Mucosa of descending colon (tissue), 3 donors: ENCODE results near the gene COTL1. TPM values are rescaled to one million over a fixed set of nuclear protein-coding genes. Genes with fewer than 3 reads are reported as not detected.
A peak's percentile ranks its signal among the peaks of the same experiment; 100 is the strongest.

Source experiments
- ATAC-seq: fragments of 200-7000 bp; cut with Tn5 transposase; one replicate; pipeline ENCODE4 v1.9.1; 2020; ENCODE audit warnings: mild to moderate bottlenecking, moderate library complexity
- DNase-seq, 3 donors: peaks; one replicate each; pipeline ENCODE4 v3.0.0-alpha.2; 2020
- H3K36me3 ChIP-seq: fragments of 200-600 bp; one replicate; pipeline ENCODE4 v1.8.0; 2021; ENCODE audit warnings: low read depth, mild to moderate bottlenecking
- H3K4me1 ChIP-seq: fragments of 200-600 bp; one replicate; pipeline ENCODE4 v1.8.0; 2021; ENCODE audit warnings: low read depth, mild to moderate bottlenecking
- H3K4me3 ChIP-seq: fragments of 200-600 bp; one replicate; pipeline ENCODE4 v1.8.0; 2021; ENCODE audit warnings: mild to moderate bottlenecking
- H3K9me3 ChIP-seq: fragments of 200-600 bp; one replicate; pipeline ENCODE4 v1.8.0; 2021; ENCODE audit warnings: mild to moderate bottlenecking
- CTCF ChIP-seq: fragments of 200-600 bp; IDR thresholded peaks from one replicate; pipeline ENCODE4 v1.8.0; 2022; ENCODE audit warnings: antibody characterized with exemption, mild to moderate bottlenecking
- intact Hi-C, 2 donors: fragments of 100-400 bp; cut with DNase I in 1 of 2; cut with micrococcal nuclease in 1 of 2; formaldehyde crosslinking; loops; one replicate each; pipeline versions ENCODE4 v1.11.0 to v1.11.1; 2022; cut with DNase I, micrococcal nuclease
- total RNA-seq, 3 donors: library from RNA; stranded (reverse); fragmentation: NEBNext Ultra II Directional in 2 of 3; extraction: Animal tissue kit (Norgen Biotek cat#: 25700) in 2 of 3; gene quantifications; one replicate each; pipeline versions ENCODE4 v1.2.1 to v1.2.4, GENCODE V29; 2021 to 2023
- donor health status: DM: no; HTN: no; CAD: no; lungs with moderate emphysema.
- donor health status: DM: no; HTN: no; CAD: no.
- donor health status: DM: no; HTN: yes; CAD: no.

Gene COTL1
- total RNA-seq, 3 donors from 2014 or later, result 52.8 to 120 (median 56.8) TPM

- DNase-seq (peak; percentile 44 to 80 (median 74)), ATAC-seq (peak; percentile 58)
- TF ChIP-seq CTCF, result no peak
- H3K4me3 ChIP-seq, result peak overlapping the region; percentile 63
- no peaks in the 10 kb centered on the region for H3K9me3 ChIP-seq
- no peaks in the 10 kb centered on the region for H3K36me3 ChIP-seq
- intact Hi-C loops, result no loop called here
- H3K4me1 ChIP-seq, result peaks cover 13% of the 10 kb centered on the region
These were observed 662 bp downstream of the COTL1 start for GRCh38 chr16:84617041-84617790.

GRCh38 chr16:84616515-84616914 lies 1.4 kb downstream of the COTL1 start:
- H3K4me1 ChIP-seq, result peaks cover 7% of the 10 kb centered on the region
- TF ChIP-seq CTCF, result no peak
- H3K4me3 ChIP-seq, result no peak overlapping the region
- DNase-seq (peak in 1 of 3 donors; percentile 62), ATAC-seq (peak; percentile 17)
- intact Hi-C loops, result no loop called here
- no peaks in the 10 kb centered on the region for H3K36me3 ChIP-seq
- H3K9me3 ChIP-seq, result no peaks in the 10 kb centered on the region

- DNase-seq, result no peak
- ATAC-seq, result no peak
- no peak overlapping the region for H3K4me3 ChIP-seq
These were observed 2.7 kb downstream of the COTL1 start for GRCh38 chr16:84614968-84615813.

GRCh38 chr16:84614623-84614967 lies 3.3 kb downstream of the COTL1 start:
- no peak for TF ChIP-seq CTCF
- Histone ChIP-seq H3K4me1 (peaks cover 6% of the 10 kb centered on the region), H3K9me3 (no peaks in the 10 kb centered on the region), H3K36me3 (no peaks in the 10 kb centered on the region), H3K4me3 (no peak overlapping the region)
- intact Hi-C loops, result no loop called here
- DNase-seq, result no peak
- no peak for ATAC-seq

More at GRCh38 chr16:84614968-84615813, 2.7 kb downstream of the COTL1 start:
- H3K36me3 ChIP-seq, result no peaks in the 10 kb centered on the region
- peaks cover 6% of the 10 kb centered on the region for H3K4me1 ChIP-seq
- TF ChIP-seq CTCF, result no peak
- no peaks in the 10 kb centered on the region for H3K9me3 ChIP-seq
- intact Hi-C loops, result no loop called here

GRCh38 chr16:84614073-84614459 lies 3.8 kb downstream of the COTL1 start:
- DNase-seq, result no peak
- no peak overlapping the region for H3K4me3 ChIP-seq
- no peaks in the 10 kb centered on the region for H3K9me3 ChIP-seq
- H3K4me1 ChIP-seq, result peaks cover 6% of the 10 kb centered on the region
- intact Hi-C loops, result no loop called here
- ATAC-seq, result no peak
- TF ChIP-seq CTCF, result no peak
- no peaks in the 10 kb centered on the region for H3K36me3 ChIP-seq
